Psoas muscle (tissue), 8 donors: ENCODE data around the gene DHRS3. TPM values are rescaled to one million over a fixed set of nuclear protein-coding genes. Genes with fewer than 3 reads are reported as not detected.

Source experiments
- ATAC-seq, 4 donors: fragments of 200-7000 bp; cut with Tn5 transposase; one replicate each; pipeline ENCODE4 v1.9.1; 2020; ENCODE audit warnings: moderate library complexity in 3 of 4, mild to moderate bottlenecking in 2 of 4
- DNase-seq, 2 donors: peaks; one replicate each; pipeline ENCODE4 v3.0.0-alpha.2; 2020
- H3K27ac ChIP-seq: fragments of 200-600 bp; one replicate; pipeline ENCODE4 v1.8.0; 2022
- H3K27me3 ChIP-seq, 3 donors: fragments of 200-600 bp in 1 of 3; one replicate each; pipeline versions ENCODE4 v1.6.1 to v1.8.0; 2013 to 2022; ENCODE audit warnings: low read length in 2 of 3, mild to moderate bottlenecking in 2 of 3, moderate library complexity in 1 of 3; ENCODE audit not compliant: insufficient read depth in 3 of 3
- H3K36me3 ChIP-seq, 2 donors: fragments of 200-600 bp in 1 of 2; one replicate each; pipeline versions ENCODE4 v1.6.1 to v1.8.0; 2013 to 2022; ENCODE audit warnings: low read depth in 1 of 2, mild to moderate bottlenecking in 1 of 2, moderate library complexity in 1 of 2; ENCODE audit not compliant: insufficient read depth in 1 of 2
- H3K4me1 ChIP-seq: fragments of 200-600 bp; one replicate; pipeline ENCODE4 v1.8.0; 2022
- H3K4me3 ChIP-seq: fragments of 200-600 bp; one replicate; pipeline ENCODE4 v1.8.0; 2022; ENCODE audit warnings: mild to moderate bottlenecking
- H3K9me3 ChIP-seq: fragments of 200-600 bp; one replicate; pipeline ENCODE4 v1.8.0; 2022
- CTCF ChIP-seq: fragments of 200-600 bp; IDR thresholded peaks from one replicate; pipeline ENCODE4 v1.8.0; 2022; ENCODE audit warnings: antibody characterized with exemption
- WGBS, 3 donors: extraction: QIAGEN DNeasy Blood & Tissue Kit; methylation state at CpG; one replicate each; pipeline versions ENCODE4 v1.1.6 to v1.1.7; 2013; 5-methylcytosine and 5-hydroxymethylcytosine counted together
- intact Hi-C, 2 donors: fragments of 100-400 bp; cut with DNase I; formaldehyde crosslinking; loops; one replicate each; pipeline versions ENCODE4 v1.11.0 to v1.14.2; 2022
- polyA plus RNA-seq, 3 donors: library from polyadenylated mRNA; stranded (reverse); fragments of 200-250 nt; gene quantifications; one replicate each; pipeline ENCODE4 v1.2.3, GENCODE V29; 2013
- total RNA-seq, 4 donors: library from RNA; stranded (reverse); fragmentation: NEBNext Ultra II Directional in 2 of 4; extraction: Animal tissue kit (Norgen Biotek cat#: 25700) in 2 of 4; gene quantifications; one replicate each; pipeline versions ENCODE4 v1.2.1 to v1.2.4, GENCODE V29; 2021 to 2023
- donor health status: healthy with polysubstance abuse.
- donor health status: DM: no; HTN: no; CAD: no; lungs with moderate emphysema.
- donor health status: Bipolar disorder and iron deficiency.
- donor health status: healthy.
- donor health status: DM: yes; HTN: yes; CAD: no.
- donor health status: DM: no; HTN: no; CAD: no.
- donor health status: DM: no; HTN: no; CAD: no.
- donor health status: DM: yes; HTN: yes; CAD: no.

Gene DHRS3
- total and polyA plus RNA-seq, 7 donors = 21.7 to 78.7 (median 41.2) TPM

- H3K27ac ChIP-seq = no peak overlapping the region
- intact Hi-C loops = no loop called here
- H3K4me1 ChIP-seq = peaks cover 11% of the 10 kb centered on the region
- H3K4me3 ChIP-seq = no peak overlapping the region
- no peaks in the 10 kb centered on the region for H3K27me3 ChIP-seq
- ATAC-seq = no peak
- no peak for TF ChIP-seq CTCF
- DNase-seq = no peak
- H3K9me3 ChIP-seq = no peaks in the 10 kb centered on the region
- 83 to 94% (median 88%) methylated on average over 1 of the region's 1 CpG for WGBS, 3 donors
- H3K36me3 ChIP-seq = no peaks in the 10 kb centered on the region
These were observed 86.9 kb downstream of the DHRS3 start for GRCh38 chr1:12531179-12531499.

GRCh38 chr1:12530462-12531178 is 87.4 kb downstream of the DHRS3 start:
- DNase-seq = no peak
- WGBS, 3 donors = 87 to 89% (median 88%) methylated on average over 11 of the region's 11 CpGs
- H3K36me3 ChIP-seq = no peaks in the 10 kb centered on the region
- H3K9me3 ChIP-seq = no peaks in the 10 kb centered on the region
- intact Hi-C loops = no loop called here
- H3K4me1 ChIP-seq = peaks cover 14% of the 10 kb centered on the region
- H3K27me3 ChIP-seq = no peaks in the 10 kb centered on the region
- ATAC-seq = no peak
- no peak for TF ChIP-seq CTCF
- H3K4me3 ChIP-seq = no peak overlapping the region
- H3K27ac ChIP-seq = no peak overlapping the region

- WGBS, 3 donors = 91 to 98% (median 93%) methylated on average over 3 of the region's 3 CpGs
- ATAC-seq (no peak), DNase-seq (no peak)
- Histone ChIP-seq H3K27me3 (no peaks in the 10 kb centered on the region), H3K36me3 (no peaks in the 10 kb centered on the region), H3K4me1 (peaks cover 22% of the 10 kb centered on the region), H3K9me3 (no peaks in the 10 kb centered on the region), H3K4me3 (no peak overlapping the region), H3K27ac (no peak overlapping the region)
- TF ChIP-seq CTCF = no peak
- intact Hi-C loops = no loop called here
These were observed 88.3 kb downstream of the DHRS3 start for GRCh38 chr1:12529640-12530174.

GRCh38 chr1:12528021-12528852 is 89.8 kb downstream of the DHRS3 start:
- WGBS, 3 donors = 67 to 82% (median 71%) methylated on average over 24 of the region's 24 CpGs
- Histone ChIP-seq H3K27ac (peak overlapping the region; percentile 38), H3K4me3 (no peak overlapping the region), H3K27me3 (no peaks in the 10 kb centered on the region), H3K4me1 (peaks cover 22% of the 10 kb centered on the region), H3K36me3 (no peaks in the 10 kb centered on the region), H3K9me3 (no peaks in the 10 kb centered on the region)
- ATAC-seq (peak; percentile 50 to 68 (median 56)), DNase-seq (peak; percentile 68 to 86)
- no peak for TF ChIP-seq CTCF
- intact Hi-C loops = no loop called here
